ENCODE measurements around the gene HSPA1A.

HSPA1A gene

GRCh38 chr6:31782126-31782855 lies 33.1 kb upstream of the HSPA1A start:
- Histone ChIP-seq H3K9ac (ENCODE audit: low read length) (no peak overlapping the region), H3K4me3 (ENCODE audit: low read depth, low read length, poor library complexity, severe bottlenecking) (no peak overlapping the region)
- TF ChIP-seq CTCF (IDR thresholded peaks at IDR 0.05; ENCODE audit: low read length) (no peak), EZH2 (IDR thresholded peaks at IDR 0.05; ENCODE audit: borderline replicate concordance, low read length) (no peak)

GRCh38 chr6:31784098-31784925 lies 31.0 kb upstream of the HSPA1A start:
- H3K9ac ChIP-seq (ENCODE audit: low read length): no peak overlapping the region
- no peaks in the 10 kb centered on the region for H3F3A ChIP-seq (ENCODE audit: insufficient read depth, low read length)
- no peak overlapping the region for H3K4me3 ChIP-seq (ENCODE audit: low read depth, low read length, poor library complexity, severe bottlenecking)
- H4K20me1 ChIP-seq (ENCODE audit: insufficient read depth, low read length): no peaks in the 10 kb centered on the region
- no peaks in the 10 kb centered on the region; the same call in 1 of the 2 replicates for H3K79me2 ChIP-seq (ENCODE audit: insufficient read depth, low read length)
- H3K27me3 ChIP-seq (ENCODE audit: insufficient read depth, low read length): no peaks in the 10 kb centered on the region
- no peak for TF ChIP-seq CTCF (IDR thresholded peaks at IDR 0.05; ENCODE audit: low read length)
- no peak for TF ChIP-seq EZH2 (IDR thresholded peaks at IDR 0.05; ENCODE audit: borderline replicate concordance, low read length)
- no peaks in the 10 kb centered on the region for H3K9me2 ChIP-seq (ENCODE audit: low read depth, low read length)
- H3K9me3 ChIP-seq (ENCODE audit: low read length): no peaks in the 10 kb centered on the region
- H3K27ac ChIP-seq (ENCODE audit: low read depth, low read length, poor library complexity, severe bottlenecking): no peak overlapping the region
- H2AFZ ChIP-seq (ENCODE audit: low read length): no peak overlapping the region
- no peak overlapping the region for H3K4me2 ChIP-seq (ENCODE audit: low read length)
- peaks cover 94% of the 10 kb centered on the region for H3K36me3 ChIP-seq (ENCODE audit: insufficient read depth, low read length)
- H3K4me1 ChIP-seq (ENCODE audit: insufficient read depth, low read length, severe bottlenecking): peaks cover 4% of the 10 kb centered on the region

More at GRCh38 chr6:31782126-31782855, 33.1 kb upstream of the HSPA1A start:
- H3K4me2 ChIP-seq (ENCODE audit: low read length): no peak overlapping the region
- peaks cover 96% of the 10 kb centered on the region for H3K36me3 ChIP-seq (ENCODE audit: insufficient read depth, low read length)
- no peaks in the 10 kb centered on the region for H4K20me1 ChIP-seq (ENCODE audit: insufficient read depth, low read length)
- H3K9me2 ChIP-seq (ENCODE audit: low read depth, low read length): no peaks in the 10 kb centered on the region
- no peaks in the 10 kb centered on the region for H3K79me2 ChIP-seq (ENCODE audit: insufficient read depth, low read length)
- no peak overlapping the region for H2AFZ ChIP-seq (ENCODE audit: low read length)
- H3K9me3 ChIP-seq (ENCODE audit: low read length): no peaks in the 10 kb centered on the region
- peaks cover 3% of the 10 kb centered on the region for H3K4me1 ChIP-seq (ENCODE audit: insufficient read depth, low read length, severe bottlenecking)
- H3K27ac ChIP-seq (ENCODE audit: low read depth, low read length, poor library complexity, severe bottlenecking): no peak overlapping the region
- no peaks in the 10 kb centered on the region for H3F3A ChIP-seq (ENCODE audit: insufficient read depth, low read length)
- H3K27me3 ChIP-seq (ENCODE audit: insufficient read depth, low read length): no peaks in the 10 kb centered on the region

GRCh38 chr6:31785475-31785874 lies 29.9 kb upstream of the HSPA1A start:
- Histone ChIP-seq H3F3A (ENCODE audit: insufficient read depth, low read length) (no peaks in the 10 kb centered on the region), H3K9me2 (ENCODE audit: low read depth, low read length) (no peaks in the 10 kb centered on the region), H3K36me3 (ENCODE audit: insufficient read depth, low read length) (peaks cover 90% of the 10 kb centered on the region), H2AFZ (ENCODE audit: low read length) (no peak overlapping the region), H3K27ac (ENCODE audit: low read depth, low read length, poor library complexity, severe bottlenecking) (no peak overlapping the region), H3K4me1 (ENCODE audit: insufficient read depth, low read length, severe bottlenecking) (peaks cover 10% of the 10 kb centered on the region), H3K4me2 (ENCODE audit: low read length) (no peak overlapping the region), H3K27me3 (ENCODE audit: insufficient read depth, low read length) (no peaks in the 10 kb centered on the region), H3K79me2 (ENCODE audit: insufficient read depth, low read length) (no peaks in the 10 kb centered on the region; the same call in 1 of the 2 replicates), H3K4me3 (ENCODE audit: low read depth, low read length, poor library complexity, severe bottlenecking) (no peak overlapping the region), H4K20me1 (ENCODE audit: insufficient read depth, low read length) (no peaks in the 10 kb centered on the region), H3K9ac (ENCODE audit: low read length) (no peak overlapping the region), H3K9me3 (ENCODE audit: low read length) (no peaks in the 10 kb centered on the region)
- no peak for TF ChIP-seq CTCF (IDR thresholded peaks at IDR 0.05; ENCODE audit: low read length)
- TF ChIP-seq EZH2 (IDR thresholded peaks at IDR 0.05; ENCODE audit: borderline replicate concordance, low read length): no peak

Measured in OCI-LY1 (cell line).